Nephron progenitor cell (in vitro differentiated cells): ENCODE results near the gene HSF2.

Experiments used
- DNase-seq: peaks from one replicate; pipeline ENCODE4 v3.0.0; 2021
- H3K27ac Mint-ChIP-seq: 2 replicates; pipeline ENCODE4 v1.8.0; 2021; ENCODE audit warnings: mild to moderate bottlenecking, moderate library complexity, mixed read lengths
- H3K27me3 Mint-ChIP-seq: 2 replicates; pipeline ENCODE4 v1.8.0; 2021; ENCODE audit warnings: mild to moderate bottlenecking, low read depth, mixed read lengths; ENCODE audit not compliant: poor library complexity
- H3K36me3 Mint-ChIP-seq: 2 replicates; pipeline ENCODE4 v1.8.0; 2021; ENCODE audit warnings: low read depth, mixed read lengths
- H3K4me1 Mint-ChIP-seq: 2 replicates; pipeline ENCODE4 v1.8.0; 2021; ENCODE audit warnings: mixed read lengths
- H3K4me3 Mint-ChIP-seq: 2 replicates; pipeline ENCODE4 v1.8.0; 2021; ENCODE audit warnings: mild to moderate bottlenecking, moderate library complexity, mixed read lengths
- H3K9me3 Mint-ChIP-seq: 2 replicates; pipeline ENCODE4 v1.8.0; 2021; ENCODE audit warnings: mild to moderate bottlenecking, moderate library complexity, mixed read lengths
- CTCF ChIP-seq: fragments of 200-600 bp; sonication (generic); IDR thresholded peaks from 2 replicates; pipeline ENCODE4 v1.5.0; 2021; ENCODE audit warnings: antibody characterized with exemption

Gene HSF2

GRCh38 chr6:122428781-122429180, 29.3 kb downstream of the HSF2 start:
- no peaks in the 10 kb centered on the region for H3K4me1 Mint-ChIP-seq
- H3K4me3 Mint-ChIP-seq: no peak overlapping the region
- no peak for TF ChIP-seq CTCF
- H3K9me3 Mint-ChIP-seq: no peaks in the 10 kb centered on the region
- no peaks in the 10 kb centered on the region for H3K27me3 Mint-ChIP-seq
- peaks cover 88% of the 10 kb centered on the region for H3K36me3 Mint-ChIP-seq
- H3K27ac Mint-ChIP-seq: no peak overlapping the region
- DNase-seq: no peak

GRCh38 chr6:122429323-122429722, 29.9 kb downstream of the HSF2 start:
- Mint-ChIP-seq H3K9me3 (no peaks in the 10 kb centered on the region), H3K27ac (no peak overlapping the region), H3K4me1 (no peaks in the 10 kb centered on the region), H3K4me3 (no peak overlapping the region), H3K27me3 (no peaks in the 10 kb centered on the region), H3K36me3 (peaks cover 88% of the 10 kb centered on the region)
- no peak for DNase-seq
- TF ChIP-seq CTCF: no peak

- DNase-seq: no peak
- H3K27me3 Mint-ChIP-seq: no peaks in the 10 kb centered on the region
- no peaks in the 10 kb centered on the region for H3K4me1 Mint-ChIP-seq
- H3K9me3 Mint-ChIP-seq: peaks cover 7% of the 10 kb centered on the region
- peaks cover 83% of the 10 kb centered on the region for H3K36me3 Mint-ChIP-seq
- H3K4me3 Mint-ChIP-seq: no peak overlapping the region
- no peak for TF ChIP-seq CTCF
- no peak overlapping the region for H3K27ac Mint-ChIP-seq
Measured at GRCh38 chr6:122431780-122432179, 32.3 kb downstream of the HSF2 start.

GRCh38 chr6:122432816-122433215, 33.4 kb downstream of the HSF2 start:
- H3K36me3 Mint-ChIP-seq: peaks cover 85% of the 10 kb centered on the region
- H3K9me3 Mint-ChIP-seq: peaks cover 17% of the 10 kb centered on the region
- no peaks in the 10 kb centered on the region for H3K27me3 Mint-ChIP-seq
- no peak overlapping the region for H3K4me3 Mint-ChIP-seq
- no peak overlapping the region for H3K27ac Mint-ChIP-seq
- no peak for TF ChIP-seq CTCF
- H3K4me1 Mint-ChIP-seq: no peaks in the 10 kb centered on the region
- no peak for DNase-seq

- peaks cover 82% of the 10 kb centered on the region for H3K36me3 Mint-ChIP-seq
- H3K9me3 Mint-ChIP-seq: peaks cover 53% of the 10 kb centered on the region
- no peak overlapping the region for H3K4me3 Mint-ChIP-seq
- no peak for TF ChIP-seq CTCF
- H3K27ac Mint-ChIP-seq: no peak overlapping the region
- H3K4me1 Mint-ChIP-seq: no peaks in the 10 kb centered on the region
- no peaks in the 10 kb centered on the region for H3K27me3 Mint-ChIP-seq
- no peak for DNase-seq
Measured at GRCh38 chr6:122438975-122439374, 39.5 kb downstream of the HSF2 start.

- Mint-ChIP-seq H3K36me3 (peaks cover 72% of the 10 kb centered on the region), H3K27me3 (no peaks in the 10 kb centered on the region)
Measured at GRCh38 chr6:122445274-122445673, 45.8 kb downstream of the HSF2 start.

More at GRCh38 chr6:122445274-122445673, 45.8 kb downstream of the HSF2 start:
- Mint-ChIP-seq H3K4me3 (no peak overlapping the region), H3K9me3 (peaks cover 11% of the 10 kb centered on the region), H3K4me1 (no peaks in the 10 kb centered on the region), H3K27ac (no peak overlapping the region)
- no peak for TF ChIP-seq CTCF
- no peak for DNase-seq
